IPS-11a (cell line): ENCODE results near the gene UBE2C.

ENCODE experiments used
- H3K4me3 ChIP-seq: one replicate; pipeline ENCODE4 v1.5.1; 2013; ENCODE audit warnings: low read depth, low read length, control low read depth

Gene UBE2C

GRCh38 chr20:45857114-45857881 is 44.9 kb downstream of the UBE2C start, which contains the start of the genes ACOT8 and ZSWIM3:
Gene ACOT8 (minus strand): TSS chr20:45857392. CDS start chr20:45857315, 77 bp downstream.
Gene ZSWIM3 (plus strand): TSS chr20:45857614. CDS start chr20:45857826, 212 bp downstream.
- H3K4me3 ChIP-seq = peak within 1 kb of the TSS; percentile 97

DNA sequence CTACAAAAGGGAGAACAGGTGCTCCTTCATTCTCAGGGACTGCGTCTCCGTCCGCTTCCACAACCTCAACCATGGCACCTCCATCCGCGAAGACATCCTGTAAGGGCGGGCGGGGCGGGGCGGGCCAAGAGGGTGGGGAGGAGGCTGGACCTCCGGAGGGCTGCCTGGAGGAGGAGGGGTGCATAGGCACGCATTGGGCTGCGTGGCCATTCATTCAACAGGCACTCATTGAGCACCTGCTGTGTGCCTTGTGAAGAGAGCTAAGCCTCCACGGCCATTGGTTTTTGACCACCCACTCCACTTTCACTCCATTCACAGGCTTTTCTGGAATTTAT is 45.4 kb downstream of the UBE2C start:
- H3K4me3 ChIP-seq = peak overlapping the region; percentile 46

DNA sequence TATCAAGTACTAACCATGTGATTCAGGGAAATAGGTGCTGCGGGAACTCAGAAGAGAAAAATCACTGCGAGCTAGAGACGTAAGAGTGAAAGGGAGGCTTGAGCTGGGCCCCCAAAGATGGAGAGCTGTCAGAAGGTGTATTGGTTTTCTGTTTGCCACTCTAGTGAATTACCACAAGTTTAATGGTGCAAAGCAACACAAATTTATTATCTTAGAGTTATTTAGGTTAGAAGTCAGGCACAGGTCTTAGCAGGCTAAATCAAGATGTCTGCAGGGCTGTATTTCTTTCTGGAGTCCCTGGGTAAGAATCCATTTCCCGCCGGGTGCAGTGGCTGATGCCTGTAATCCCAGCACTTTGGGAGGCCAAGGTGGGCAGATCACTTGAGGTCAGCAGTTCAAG is 47.5 kb downstream of the UBE2C start:
- H3K4me3 ChIP-seq = no peak overlapping the region

GRCh38 chr20:45860560-45861220 is 48.2 kb downstream of the UBE2C start:
- no peak overlapping the region for H3K4me3 ChIP-seq

DNA sequence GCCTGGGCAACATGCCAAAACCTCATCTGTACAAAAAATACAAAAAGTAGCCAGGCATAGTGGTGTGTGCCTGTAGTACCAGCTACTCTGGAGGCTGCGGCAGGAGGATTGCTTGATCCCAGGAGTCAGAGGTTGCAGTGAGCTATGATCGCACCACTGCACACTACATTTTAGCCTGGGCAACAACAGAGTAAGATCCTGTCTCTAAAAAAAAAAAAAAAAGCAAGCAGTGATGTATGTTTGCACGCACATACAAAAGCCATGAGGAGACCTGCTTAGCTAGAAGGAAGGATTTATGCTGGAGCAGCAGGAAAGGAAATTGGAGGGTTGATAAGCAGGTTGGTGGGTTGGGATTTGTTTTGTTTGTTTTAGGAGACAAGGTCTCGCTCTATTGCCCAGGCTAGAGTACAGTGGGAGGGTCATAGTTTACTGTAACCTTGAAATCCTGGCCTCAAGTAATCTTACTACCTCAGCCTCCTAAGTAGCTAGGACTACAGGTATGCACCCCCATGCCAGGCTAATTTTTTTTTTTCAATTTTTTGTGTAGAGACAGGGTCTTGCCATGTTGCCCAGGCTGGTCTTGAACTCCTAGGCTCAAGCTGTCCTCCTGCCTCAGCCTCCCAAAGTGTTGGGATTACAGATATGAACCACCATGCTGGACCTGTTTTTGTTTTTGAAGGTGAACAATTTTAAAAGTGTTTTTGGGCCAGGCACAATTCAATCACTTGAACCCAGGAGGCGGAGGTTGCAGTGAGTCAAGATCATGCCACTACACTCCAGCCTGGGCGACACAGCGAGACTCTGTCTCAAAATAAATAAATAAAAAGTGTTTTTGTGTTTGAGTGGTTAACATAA is 49.0 kb downstream of the UBE2C start:
- H3K4me3 ChIP-seq = no peak overlapping the region

DNA sequence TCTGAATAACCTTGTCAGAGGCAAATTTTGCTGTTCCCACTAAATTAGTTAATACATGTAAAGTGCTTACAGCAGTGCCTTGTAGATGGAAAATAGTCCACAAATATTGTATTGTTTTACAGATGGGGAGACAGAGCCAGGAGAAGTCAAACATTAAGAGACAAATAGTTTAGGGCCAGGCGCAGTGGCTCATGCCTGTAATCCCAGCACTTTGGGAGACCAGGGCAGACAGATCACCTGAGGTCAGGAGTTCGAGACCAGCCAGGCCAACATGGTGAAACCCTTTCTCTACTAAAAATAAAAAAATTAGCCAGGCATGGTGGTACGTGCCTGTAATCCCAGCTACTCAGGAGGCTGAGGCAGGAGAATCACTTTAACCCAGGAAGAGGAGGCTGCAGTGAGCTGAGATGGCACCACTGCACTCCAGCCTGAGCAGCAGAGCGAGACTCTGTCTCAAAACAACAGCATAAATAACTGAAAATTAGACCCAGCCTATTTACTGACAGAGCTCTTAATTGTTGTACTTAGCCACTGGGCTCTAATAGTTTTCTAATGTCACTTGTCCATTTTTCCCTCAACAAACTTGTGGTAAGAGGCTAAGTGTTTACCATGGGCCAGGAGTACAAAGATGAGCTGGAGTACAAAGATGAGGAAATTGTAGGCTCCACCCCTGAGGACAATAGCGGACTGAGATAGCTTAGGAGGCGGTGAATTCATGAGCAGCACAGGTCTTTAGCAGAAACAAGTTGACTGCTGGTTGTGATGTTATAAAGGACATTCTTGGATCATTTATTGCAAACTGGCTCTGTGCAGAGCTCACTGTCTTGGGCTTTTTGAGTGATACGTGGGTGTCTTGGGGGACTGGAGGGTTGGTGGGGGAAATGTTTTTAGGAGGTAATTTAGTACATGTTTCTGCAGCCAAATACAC is 51.4 kb downstream of the UBE2C start:
- no peak overlapping the region for H3K4me3 ChIP-seq

- H3K4me3 ChIP-seq = no peak overlapping the region
These were observed 54.0 kb downstream of the UBE2C start for GRCh38 chr20:45866454-45866853.
